H9 (cell line): ENCODE data around the gene TSPAN31. TPM values are rescaled to one million over a fixed set of nuclear protein-coding genes. Genes with fewer than 3 reads are reported as not detected.

Experiments used
- DNase-seq: peaks from one replicate; pipeline ENCODE4 v3.0.0-alpha.2; 2017
- H2AFZ ChIP-seq: one replicate; pipeline ENCODE4 v1.6.1; 2013; ENCODE audit warnings: mild to moderate bottlenecking, low read length, control low read depth, moderate library complexity
- H2AK5ac ChIP-seq: 2 replicates; pipeline ENCODE4 v1.6.1; 2013; ENCODE audit warnings: low read length, control low read depth, mixed read lengths; ENCODE audit not compliant: insufficient read length
- H2BK120ac ChIP-seq: one replicate; pipeline ENCODE4 v1.6.1; 2013; ENCODE audit warnings: low read depth, mild to moderate bottlenecking, low read length, control low read depth, inconsistent platforms; ENCODE audit not compliant: poor library complexity, severe bottlenecking
- H2BK12ac ChIP-seq: 2 replicates; pipeline ENCODE4 v1.6.1; 2013; ENCODE audit warnings: low read length, control low read depth, mixed read lengths, low read depth; ENCODE audit not compliant: insufficient read length
- H2BK15ac ChIP-seq: 2 replicates; pipeline ENCODE4 v1.6.1; 2013; ENCODE audit warnings: low read depth, low read length, control low read depth
- H2BK20ac ChIP-seq: one replicate; pipeline ENCODE4 v1.6.1; 2013; ENCODE audit warnings: low read depth, mild to moderate bottlenecking, low read length, control low read depth, inconsistent platforms; ENCODE audit not compliant: poor library complexity, severe bottlenecking
- H2BK5ac ChIP-seq: 2 replicates; pipeline ENCODE4 v1.6.1; 2013; ENCODE audit warnings: low read length, control low read depth, mixed read lengths; ENCODE audit not compliant: insufficient read length
- H3K14ac ChIP-seq: 2 replicates; pipeline ENCODE4 v1.6.1; 2013; ENCODE audit warnings: low read length, control low read depth; ENCODE audit not compliant: insufficient read depth
- H3K18ac ChIP-seq: 2 replicates; pipeline ENCODE4 v1.6.1; 2013; ENCODE audit warnings: low read depth, mild to moderate bottlenecking, mixed read lengths, low read length, control low read depth; ENCODE audit not compliant: insufficient read length
- H3K23ac ChIP-seq: 2 replicates; pipeline ENCODE4 v1.6.1; 2013; ENCODE audit warnings: low read length, control low read depth, mixed read lengths, low read depth; ENCODE audit not compliant: insufficient read length
- H3K23me2 ChIP-seq: 2 replicates; pipeline ENCODE4 v1.6.1; 2013; ENCODE audit warnings: low read depth, mild to moderate bottlenecking, mixed read lengths, low read length, control low read depth; ENCODE audit not compliant: insufficient read length, poor library complexity, severe bottlenecking
- H3K27ac ChIP-seq: 2 replicates; pipeline ENCODE4 v1.5.1; 2013; ENCODE audit warnings: low read length, control low read depth, mixed read lengths, low read depth; ENCODE audit not compliant: insufficient read length
- H3K27me3 ChIP-seq: 2 replicates; pipeline ENCODE4 v1.6.1; 2013; ENCODE audit warnings: low read length, control low read depth, inconsistent platforms; ENCODE audit not compliant: insufficient read depth
- H3K4ac ChIP-seq: 2 replicates; pipeline ENCODE4 v1.6.1; 2013; ENCODE audit warnings: low read depth, mild to moderate bottlenecking, control low read depth, inconsistent platforms, low read length, moderate library complexity
- H3K4me1 ChIP-seq: 2 replicates; pipeline ENCODE4 v1.6.1; 2013; ENCODE audit warnings: low read length, control low read depth, inconsistent platforms; ENCODE audit not compliant: insufficient read depth
- H3K4me2 ChIP-seq: 2 replicates; pipeline ENCODE4 v1.6.1; 2013; ENCODE audit warnings: low read length, control low read depth, mixed read lengths; ENCODE audit not compliant: insufficient read length, insufficient read depth
- H3K56ac ChIP-seq: 2 replicates; pipeline ENCODE4 v1.6.1; 2013; ENCODE audit warnings: low read depth, mild to moderate bottlenecking, mixed read lengths, low read length, control low read depth; ENCODE audit not compliant: insufficient read length
- H3K79me1 ChIP-seq: 2 replicates; pipeline ENCODE4 v1.6.1; 2013; ENCODE audit warnings: low read depth, mild to moderate bottlenecking, moderate library complexity, low read length, control low read depth, inconsistent platforms; ENCODE audit not compliant: insufficient read depth, poor library complexity, severe bottlenecking
- H3K79me2 ChIP-seq: 2 replicates; pipeline ENCODE4 v1.6.1; 2013; ENCODE audit warnings: low read length, control low read depth, inconsistent platforms; ENCODE audit not compliant: insufficient read depth
- H3K9ac ChIP-seq: 2 replicates; pipeline ENCODE4 v1.6.1; 2013; ENCODE audit warnings: low read length, control low read depth, mixed read lengths; ENCODE audit not compliant: insufficient read length; ENCODE audit errors: extremely low read depth
- H3K9me3 ChIP-seq: one replicate; pipeline ENCODE4 v1.6.1; 2013; ENCODE audit warnings: low read depth, low read length, inconsistent platforms; ENCODE audit not compliant: control insufficient read depth
- H3T11ph ChIP-seq: one replicate; pipeline ENCODE4 v1.6.1; 2013; ENCODE audit warnings: mild to moderate bottlenecking, low read length, control low read depth, inconsistent platforms
- H4K20me1 ChIP-seq: one replicate; pipeline ENCODE4 v1.6.1; 2013; ENCODE audit not compliant: control insufficient read depth, insufficient read length, insufficient read depth
- H4K5ac ChIP-seq: 2 replicates; pipeline ENCODE4 v1.6.1; 2013; ENCODE audit warnings: low read depth, mild to moderate bottlenecking, mixed read lengths, low read length, control low read depth; ENCODE audit not compliant: insufficient read length
- H4K8ac ChIP-seq: replicated peaks from 2 replicates; pipeline ENCODE4 v1.6.1; 2013; ENCODE audit warnings: low read length, control low read depth, mixed read lengths, low read depth; ENCODE audit not compliant: insufficient read length
- H4K91ac ChIP-seq: 2 replicates; pipeline ENCODE4 v1.6.1; 2013; ENCODE audit warnings: low read depth, mild to moderate bottlenecking, moderate library complexity, mixed read lengths, low read length, control low read depth; ENCODE audit not compliant: insufficient read length
- H3K27ac Mint-ChIP-seq, 3 experiments: 2 replicates in 2 of 3; 3 replicates in 1 of 3; pipeline ENCODE4 v1.8.0; 2020 to 2021; ENCODE audit warnings: mixed read lengths in 3 of 3, mild to moderate bottlenecking in 1 of 3, moderate library complexity in 1 of 3
- H3K27me3 Mint-ChIP-seq: 2 replicates; pipeline ENCODE4 v1.8.0; 2021; ENCODE audit warnings: low read depth, mild to moderate bottlenecking, moderate library complexity, mixed read lengths
- H3K36me3 Mint-ChIP-seq, 3 experiments: 2 replicates in 2 of 3; 3 replicates in 1 of 3; pipeline ENCODE4 v1.8.0; 2020 to 2021; ENCODE audit warnings: low read depth in 3 of 3, mixed read lengths in 3 of 3; ENCODE audit not compliant: insufficient read depth in 1 of 3
- H3K4me1 Mint-ChIP-seq, 2 experiments: 2 replicates each; pipeline ENCODE4 v1.8.0; 2020; ENCODE audit warnings: mixed read lengths in 2 of 2
- H3K4me3 Mint-ChIP-seq, 2 experiments: 2 replicates in 1 of 2; 3 replicates in 1 of 2; pipeline ENCODE4 v1.8.0; 2020 to 2021; ENCODE audit warnings: mild to moderate bottlenecking in 2 of 2, mixed read lengths in 2 of 2, moderate library complexity in 1 of 2
- H3K9me3 Mint-ChIP-seq, 2 experiments: 2 replicates in 1 of 2; 3 replicates in 1 of 2; pipeline ENCODE4 v1.8.0; 2020; ENCODE audit warnings: mild to moderate bottlenecking in 2 of 2, mixed read lengths in 2 of 2, moderate library complexity in 1 of 2
- WGBS: extraction: QIAGEN DNeasy Blood & Tissue Kit; methylation state at CpG from one replicate; pipeline ENCODE4 v1.1.7; 2013; ENCODE audit warnings: missing lambda C conversion rate, low lambda C conversion rate, mixed read lengths; ENCODE audit not compliant: insufficient read length; ENCODE audit errors: extremely low coverage; 5-methylcytosine and 5-hydroxymethylcytosine counted together
- total RNA-seq: library from RNA; stranded (reverse); gene quantifications from 2 replicates; pipeline ENCODE4 v1.2.1, GENCODE V29; 2021
- TF ChIP-seq, protein P1 (sequence below): fragments of 200-600 bp; sonication (generic); conservative IDR thresholded peaks from 3 replicates; pipeline ENCODE4 v1.8.0; 2021; ENCODE audit warnings: antibody characterized with exemption, mild to moderate bottlenecking

Gene TSPAN31
- total RNA-seq, 1 experiment from 2014 or later, result 20.0 TPM

DNA sequence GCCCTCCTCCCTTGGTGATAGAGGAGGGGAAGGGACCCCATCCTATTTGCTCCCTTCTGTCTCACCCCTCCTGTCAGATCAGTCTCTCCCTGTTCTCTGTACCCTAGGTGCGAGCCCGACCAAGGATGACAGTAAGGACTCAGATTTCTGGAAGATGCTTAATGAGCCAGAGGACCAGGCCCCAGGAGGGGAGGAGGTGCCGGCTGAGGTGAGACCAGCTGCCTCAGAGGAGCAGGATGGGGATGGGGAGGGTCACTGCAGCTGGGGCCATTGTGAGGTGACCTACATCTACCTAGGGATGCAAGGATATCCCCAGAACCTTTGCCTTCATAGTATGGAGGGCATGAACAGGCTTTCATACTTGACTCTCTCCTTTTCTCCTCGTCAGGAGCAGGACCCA lies 28.5 kb upstream of the TSPAN31 start:
- Histone ChIP-seq H4K91ac (no peak overlapping the region), H3K79me2 (no peaks in the 10 kb centered on the region), H4K5ac (no peak overlapping the region), H2BK20ac (no peak overlapping the region), H3K4me1 (no peaks in the 10 kb centered on the region), H3T11ph (no peak overlapping the region), H2BK15ac (no peak overlapping the region), H3K14ac (no peak overlapping the region), H3K18ac (no peak overlapping the region), H3K23ac (no peak overlapping the region), H2BK120ac (no peak overlapping the region), H4K8ac (no peak overlapping the region), H2AFZ (no peak overlapping the region), H3K9me3 (no peaks in the 10 kb centered on the region), H2BK5ac (no peak overlapping the region), H3K27ac (no peak overlapping the region), H3K4ac (no peak overlapping the region), H3K79me1 (no peaks in the 10 kb centered on the region), H3K23me2 (no peaks in the 10 kb centered on the region), H3K27me3 (no peaks in the 10 kb centered on the region), H2AK5ac (no peak overlapping the region), H3K56ac (no peak overlapping the region), H3K4me2 (no peak overlapping the region), H3K9ac (no peak overlapping the region), H4K20me1 (no peaks in the 10 kb centered on the region), H2BK12ac (no peak overlapping the region)
- no peak for DNase-seq
- H3K27me3 Mint-ChIP-seq, result no peaks in the 10 kb centered on the region
- H3K36me3 Mint-ChIP-seq, result peaks cover 19 to 55% (median 28%) of the 10 kb centered on the region in 3 experiments
- TF ChIP-seq, protein P1, sequence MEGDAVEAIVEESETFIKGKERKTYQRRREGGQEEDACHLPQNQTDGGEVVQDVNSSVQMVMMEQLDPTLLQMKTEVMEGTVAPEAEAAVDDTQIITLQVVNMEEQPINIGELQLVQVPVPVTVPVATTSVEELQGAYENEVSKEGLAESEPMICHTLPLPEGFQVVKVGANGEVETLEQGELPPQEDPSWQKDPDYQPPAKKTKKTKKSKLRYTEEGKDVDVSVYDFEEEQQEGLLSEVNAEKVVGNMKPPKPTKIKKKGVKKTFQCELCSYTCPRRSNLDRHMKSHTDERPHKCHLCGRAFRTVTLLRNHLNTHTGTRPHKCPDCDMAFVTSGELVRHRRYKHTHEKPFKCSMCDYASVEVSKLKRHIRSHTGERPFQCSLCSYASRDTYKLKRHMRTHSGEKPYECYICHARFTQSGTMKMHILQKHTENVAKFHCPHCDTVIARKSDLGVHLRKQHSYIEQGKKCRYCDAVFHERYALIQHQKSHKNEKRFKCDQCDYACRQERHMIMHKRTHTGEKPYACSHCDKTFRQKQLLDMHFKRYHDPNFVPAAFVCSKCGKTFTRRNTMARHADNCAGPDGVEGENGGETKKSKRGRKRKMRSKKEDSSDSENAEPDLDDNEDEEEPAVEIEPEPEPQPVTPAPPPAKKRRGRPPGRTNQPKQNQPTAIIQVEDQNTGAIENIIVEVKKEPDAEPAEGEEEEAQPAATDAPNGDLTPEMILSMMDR, result no peak
- no peak overlapping the region; a peak in 1 of 7 replicates for H3K27ac Mint-ChIP-seq
- H3K4me3 Mint-ChIP-seq, result no peak overlapping the region
- no peaks in the 10 kb centered on the region for H3K9me3 Mint-ChIP-seq
- no CpG with 5 or more reads among the region's 4 CpGs for WGBS
- no peaks in the 10 kb centered on the region for H3K4me1 Mint-ChIP-seq
